Measurements from ENCODE around the gene P2RY8. TPM values are rescaled to one million over a fixed set of nuclear protein-coding genes. Genes with fewer than 3 reads are reported as not detected.
"Not testable (repeated sequence)": the region's sequence is repeated elsewhere in the genome, so short reads cannot be mapped to it uniquely, and the experiment has no call there.

The P2RY8 gene
- total RNA-seq, 6 donors from 2014 or later, result 1.7 to 4.4 (median 3.3) TPM

DNA sequence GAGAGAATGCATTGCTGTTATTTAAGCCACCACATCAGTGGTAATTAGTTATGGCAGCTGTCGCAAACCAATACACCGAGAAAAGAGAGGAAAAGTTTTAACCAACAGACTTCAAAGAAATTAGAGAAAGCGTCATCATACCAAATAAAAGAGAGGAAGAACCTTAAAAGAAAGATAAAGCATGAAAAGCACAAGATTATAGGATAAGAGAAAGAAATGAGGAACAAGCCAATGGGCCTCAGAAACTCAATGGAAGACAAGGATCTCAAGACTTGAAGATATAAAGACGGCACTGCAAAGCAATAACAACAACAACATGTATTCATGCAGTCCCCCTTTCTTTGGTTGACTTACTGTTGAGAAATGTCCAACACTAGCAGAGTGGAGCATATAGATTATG, 61.5 kb downstream of the P2RY8 start:
- no peak for DNase-seq
- H3K9me3 ChIP-seq, result no peaks in the 10 kb centered on the region
- H3K27ac ChIP-seq, result no peak overlapping the region
- H3K4me3 ChIP-seq, result no peak overlapping the region
- TF ChIP-seq EP300 (IDR thresholded peaks at IDR 0.05) (no peak), POLR2AphosphoS5 (IDR thresholded peaks at IDR 0.05) (no peak), POLR2A (IDR thresholded peaks at IDR 0.05) (no peak)
- TF ChIP-seq, protein P1, sequence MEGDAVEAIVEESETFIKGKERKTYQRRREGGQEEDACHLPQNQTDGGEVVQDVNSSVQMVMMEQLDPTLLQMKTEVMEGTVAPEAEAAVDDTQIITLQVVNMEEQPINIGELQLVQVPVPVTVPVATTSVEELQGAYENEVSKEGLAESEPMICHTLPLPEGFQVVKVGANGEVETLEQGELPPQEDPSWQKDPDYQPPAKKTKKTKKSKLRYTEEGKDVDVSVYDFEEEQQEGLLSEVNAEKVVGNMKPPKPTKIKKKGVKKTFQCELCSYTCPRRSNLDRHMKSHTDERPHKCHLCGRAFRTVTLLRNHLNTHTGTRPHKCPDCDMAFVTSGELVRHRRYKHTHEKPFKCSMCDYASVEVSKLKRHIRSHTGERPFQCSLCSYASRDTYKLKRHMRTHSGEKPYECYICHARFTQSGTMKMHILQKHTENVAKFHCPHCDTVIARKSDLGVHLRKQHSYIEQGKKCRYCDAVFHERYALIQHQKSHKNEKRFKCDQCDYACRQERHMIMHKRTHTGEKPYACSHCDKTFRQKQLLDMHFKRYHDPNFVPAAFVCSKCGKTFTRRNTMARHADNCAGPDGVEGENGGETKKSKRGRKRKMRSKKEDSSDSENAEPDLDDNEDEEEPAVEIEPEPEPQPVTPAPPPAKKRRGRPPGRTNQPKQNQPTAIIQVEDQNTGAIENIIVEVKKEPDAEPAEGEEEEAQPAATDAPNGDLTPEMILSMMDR (IDR thresholded peaks at IDR 0.05), result no peak
- no peaks in the 10 kb centered on the region for H3K4me1 ChIP-seq
- 81 to 85% methylated on average over 4 of the region's 4 CpGs for WGBS, 2 donors
- H3K27me3 ChIP-seq, result no peaks in the 10 kb centered on the region
- no peaks in the 10 kb centered on the region for H3K36me3 ChIP-seq
- ATAC-seq (ENCODE audit: low FRiP score in 2 of 2), result no peak

DNA sequence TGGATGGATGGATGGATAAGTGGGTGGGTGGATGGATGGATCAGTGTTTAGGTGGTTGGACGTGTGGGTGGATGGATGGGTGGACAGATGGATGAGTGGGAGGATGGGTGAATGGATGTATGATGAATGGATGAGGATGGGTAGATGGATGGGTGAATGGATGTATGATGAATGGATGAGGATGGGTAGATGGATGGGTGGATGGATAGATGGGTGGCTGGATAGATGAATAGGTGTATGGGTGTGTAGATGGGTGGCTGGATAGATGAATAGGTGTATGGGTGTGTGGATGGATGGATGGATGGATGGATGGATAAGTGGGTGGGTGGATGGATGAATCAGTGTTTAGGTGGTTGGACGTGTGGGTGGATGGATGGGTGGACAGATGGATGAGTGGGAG, 62.4 kb downstream of the P2RY8 start:
- H3K27ac ChIP-seq; H3K4me3 ChIP-seq; H3K27me3 ChIP-seq; H3K36me3 ChIP-seq; DNase-seq; H3K9me3 ChIP-seq; ATAC-seq (ENCODE audit: low FRiP score in 2 of 2); H3K4me1 ChIP-seq: not testable (repeated sequence)
- WGBS, 2 donors, result 75 to 92% methylated on average over 2 of the region's 2 CpGs

DNA sequence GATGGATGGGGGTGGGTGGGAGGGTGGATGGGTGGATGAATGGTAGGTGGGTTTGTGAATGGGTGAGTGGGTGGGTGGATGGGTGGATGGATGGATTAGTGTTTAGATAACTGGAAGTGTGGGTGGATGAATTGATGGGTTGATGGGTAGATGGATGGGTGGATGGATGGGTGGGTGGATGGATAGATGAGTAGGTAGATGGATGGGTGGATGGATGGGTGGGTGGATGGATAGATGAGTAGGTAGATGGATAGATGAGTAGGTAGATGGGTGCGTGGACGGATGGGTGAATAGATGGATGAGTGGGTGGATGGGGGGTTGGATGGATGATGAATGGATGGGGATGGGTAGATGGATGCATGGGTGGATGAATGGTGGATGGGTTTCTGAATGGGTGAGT, 64.0 kb downstream of the P2RY8 start:
- no peak for TF ChIP-seq POLR2AphosphoS5 (IDR thresholded peaks at IDR 0.05)
- TF ChIP-seq EP300 (IDR thresholded peaks at IDR 0.05), result no peak
- TF ChIP-seq POLR2A (IDR thresholded peaks at IDR 0.05), result no peak
- TF ChIP-seq, protein P1 (IDR thresholded peaks at IDR 0.05), result no peak
- no peak for DNase-seq
- no peak for ATAC-seq (ENCODE audit: low FRiP score in 2 of 2)
- Histone ChIP-seq H3K4me1 (no peaks in the 10 kb centered on the region), H3K4me3 (no peak overlapping the region), H3K27me3 (no peaks in the 10 kb centered on the region), H3K36me3 (no peaks in the 10 kb centered on the region), H3K27ac (no peak overlapping the region), H3K9me3 (no peaks in the 10 kb centered on the region)
- WGBS, 2 donors, result 90 to 93% methylated on average over 2 of the region's 2 CpGs

DNA sequence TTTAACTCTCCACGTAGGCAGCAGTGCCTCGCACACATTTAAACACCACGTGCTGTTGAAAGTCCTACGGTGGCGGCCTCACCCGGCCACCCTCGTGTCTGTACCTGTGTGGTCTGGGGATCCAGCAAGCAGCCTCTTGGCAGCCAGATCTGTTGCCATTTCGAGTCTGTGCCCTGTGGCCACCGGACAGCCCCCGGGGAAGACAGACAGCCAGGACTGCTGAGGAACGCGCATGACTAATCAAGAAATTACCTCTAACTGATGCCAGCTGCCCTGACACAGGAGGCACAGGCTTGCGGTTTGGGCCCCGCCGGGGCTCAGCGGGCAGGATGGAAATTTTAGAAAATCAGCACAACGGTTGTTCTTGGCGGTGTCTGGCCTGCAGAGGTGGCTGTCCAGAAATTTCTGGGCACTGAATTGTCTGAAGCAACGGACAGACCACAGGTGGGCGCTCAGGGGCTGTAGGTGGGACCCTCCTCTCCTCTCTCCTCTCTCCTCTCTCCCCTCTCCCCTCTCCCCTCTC, 68.7 kb downstream of the P2RY8 start:
- ATAC-seq (ENCODE audit: low FRiP score in 2 of 2) (no peak), DNase-seq (peak; percentile 50 to 75)
- H3K27ac ChIP-seq, result peak overlapping the region in 2 of 4 donors; percentile 4 to 45
- no peaks in the 10 kb centered on the region for H3K36me3 ChIP-seq
- peaks cover 0 to 14% (median 3%) of the 10 kb centered on the region in 4 donors for H3K4me1 ChIP-seq
- WGBS, 2 donors, result 61% methylated on average over 19 to 20 of the region's 20 CpGs
- H3K9me3 ChIP-seq, result no peaks in the 10 kb centered on the region
- TF ChIP-seq POLR2A (IDR thresholded peaks at IDR 0.05) (no peak), EP300 (IDR thresholded peaks at IDR 0.05) (no peak), POLR2AphosphoS5 (IDR thresholded peaks at IDR 0.05) (no peak)
- TF ChIP-seq, protein P1 (IDR thresholded peaks at IDR 0.05), result no peak
- H3K27me3 ChIP-seq, result peaks cover 0 to 4% (median 0%) of the 10 kb centered on the region in 4 donors
- no peak overlapping the region for H3K4me3 ChIP-seq

DNA sequence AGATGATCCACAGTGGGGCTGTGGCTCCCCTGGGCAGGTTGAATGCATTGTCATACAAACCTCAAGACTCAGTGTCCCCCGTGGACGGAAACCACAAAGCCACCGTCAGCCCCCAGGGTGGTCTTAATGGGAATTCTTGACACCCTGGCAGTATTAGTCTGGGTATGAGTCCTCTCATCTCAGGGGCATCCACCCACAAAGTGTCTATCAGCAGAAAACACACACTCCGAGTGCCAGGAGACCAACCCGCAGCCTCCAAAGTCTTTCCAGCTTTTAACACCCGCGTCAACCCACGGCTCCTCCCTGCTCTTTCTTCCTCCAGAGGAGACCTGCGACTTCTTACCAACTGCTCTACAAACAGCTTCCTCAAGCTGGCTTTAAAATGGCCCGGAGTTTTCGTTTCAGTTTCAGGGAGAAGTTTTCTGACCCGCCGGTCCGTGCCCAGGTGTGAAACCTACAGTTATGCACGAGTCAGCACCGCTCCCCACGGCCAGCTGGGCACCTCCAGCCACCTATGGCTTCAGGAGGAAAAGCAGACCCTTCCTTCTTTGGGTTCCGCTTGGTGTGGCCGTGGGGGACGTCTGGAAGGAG, 69.9 kb downstream of the P2RY8 start:
- Histone ChIP-seq H3K27ac (peak overlapping the region in 3 of 4 donors; percentile 12 to 41 (median 30)), H3K36me3 (no peaks in the 10 kb centered on the region), H3K4me3 (peak overlapping the region in 2 of 4 donors; percentile 4 to 18), H3K27me3 (peaks cover 0 to 4% (median 0%) of the 10 kb centered on the region in 4 donors), H3K4me1 (peaks cover 0 to 20% (median 5%) of the 10 kb centered on the region in 4 donors), H3K9me3 (no peaks in the 10 kb centered on the region)
- ATAC-seq (ENCODE audit: low FRiP score in 2 of 2) (peak in 1 of 2 donors; percentile 23), DNase-seq (no peak)
- no peak for TF ChIP-seq POLR2A (IDR thresholded peaks at IDR 0.05)
- TF ChIP-seq EP300 (IDR thresholded peaks at IDR 0.05), result no peak
- no peak for TF ChIP-seq POLR2AphosphoS5 (IDR thresholded peaks at IDR 0.05)
- TF ChIP-seq, protein P1 (IDR thresholded peaks at IDR 0.05), result no peak
- WGBS, 2 donors, result 27 to 54% methylated on average over 19 to 20 of the region's 20 CpGs

All from upper lobe of left lung (tissue), 6 donors.